OCI-LY7 (cell line): Measurements from ENCODE around the gene ZNFX1. TPM values are rescaled to one million over a fixed set of nuclear protein-coding genes. Genes with fewer than 3 reads are reported as not detected.

Experiments used
- BruUV-seq: library from RNA; stranded (reverse); fragments of 400-500 nt; replicated peaks from 2 replicates; lab custom pipeline; 2021; lab: Mats Ljungman, UMichigan
- CTCF ChIA-PET: fragments of 300-600 bp; sonication (Branson Sonifier 250); formaldehyde crosslinking; loops from one replicate; lab custom pipeline; 2022; ENCODE audit warnings: antibody characterized with exemption; ENCODE audit not compliant: unreplicated experiment; lab: Charles Lee
- POLR2A ChIA-PET: fragments of 300-600 bp; sonication (Branson Sonifier 250); formaldehyde crosslinking; loops from one replicate; lab custom pipeline; 2022; ENCODE audit warnings: antibody characterized with exemption; lab: Charles Lee
- DNase-seq: peaks from one replicate; pipeline ENCODE4 v3.0.0-alpha.2; 2015; ENCODE audit warnings: low spot score
- H2AFZ ChIP-seq: fragments of 200-600 bp; sonication (generic), shearing (Covaris generic); 2 replicates; pipeline ENCODE4 v1.6.1; 2014; ENCODE audit warnings: mild to moderate bottlenecking, antibody characterized with exemption, low read length, moderate library complexity
- H3K27ac ChIP-seq: fragments of 200-600 bp; sonication (generic); 2 replicates; pipeline ENCODE4 v1.5.1; 2014; ENCODE audit warnings: mixed run types, low read depth, mild to moderate bottlenecking, moderate library complexity, low read length, inconsistent platforms; ENCODE audit not compliant: poor library complexity, severe bottlenecking
- H3K36me3 ChIP-seq: fragments of 200-600 bp; sonication (generic); 2 replicates; pipeline ENCODE4 v1.6.1; 2014; ENCODE audit warnings: mild to moderate bottlenecking, antibody characterized with exemption, low read length, moderate library complexity, mixed read lengths; ENCODE audit not compliant: insufficient read depth
- H3K4me1 ChIP-seq: fragments of 200-600 bp; sonication (generic); 2 replicates; pipeline ENCODE4 v1.5.1; 2014; ENCODE audit warnings: mild to moderate bottlenecking, low read length; ENCODE audit not compliant: insufficient read depth, poor library complexity, severe bottlenecking
- H3K4me2 ChIP-seq: fragments of 200-600 bp; sonication (generic); 2 replicates; pipeline ENCODE4 v1.6.1; 2014; ENCODE audit warnings: mild to moderate bottlenecking, low read length
- H3K4me3 ChIP-seq: fragments of 200-600 bp; sonication (generic); 2 replicates; pipeline ENCODE4 v1.5.1; 2014; ENCODE audit warnings: mild to moderate bottlenecking, low read depth, low read length; ENCODE audit not compliant: poor library complexity, severe bottlenecking
- H3K79me2 ChIP-seq: fragments of 200-600 bp; sonication (generic); 2 replicates; pipeline ENCODE4 v1.6.1; 2016; ENCODE audit warnings: low read depth, mild to moderate bottlenecking, low read length, moderate library complexity, mixed read lengths; ENCODE audit not compliant: insufficient read depth
- H3K9me2 ChIP-seq: fragments of 200-600 bp; sonication (generic); 2 replicates; pipeline ENCODE4 v1.6.1; 2016; ENCODE audit warnings: mild to moderate bottlenecking, low read length, mixed read lengths; ENCODE audit not compliant: insufficient read depth
- H3K9me3 ChIP-seq: fragments of 200-600 bp; sonication (generic); 2 replicates; pipeline ENCODE4 v1.6.1; 2014; ENCODE audit warnings: mild to moderate bottlenecking, mixed run types, low read length, mixed read lengths
- H4K20me1 ChIP-seq: fragments of 200-600 bp; sonication (generic); 2 replicates; pipeline ENCODE4 v1.6.1; 2014; ENCODE audit warnings: mild to moderate bottlenecking, antibody characterized with exemption, low read length, moderate library complexity, mixed read lengths; ENCODE audit not compliant: insufficient read depth
- EZH2phosphoT487 ChIP-seq: fragments of 200-600 bp; sonication (generic); IDR thresholded peaks from 2 replicates; pipeline ENCODE4 v1.6.1; 2018; ENCODE audit warnings: low read depth, borderline replicate concordance, mild to moderate bottlenecking, mixed run types, antibody characterized with exemption, low read length, moderate library complexity, mixed read lengths
- intact Hi-C: fragments of 100-400 bp; cut with micrococcal nuclease; formaldehyde crosslinking; loops from one replicate; pipeline ENCODE4 v1.10.0; 2022; ENCODE audit not compliant: unreplicated experiment
- total RNA-seq, 2 experiments: library from RNA; depleted of rRNA in 1 of 2; stranded (reverse); fragments of >200 nt in 1 of 2; shearing (Covaris generic) in 1 of 2; gene quantifications; 2 replicates each; pipeline ENCODE4 v1.2.3, GENCODE V29; 2014 to 2022
- TF ChIP-seq, protein P1 (sequence below): fragments of 200-600 bp; sonication (generic); conservative IDR thresholded peaks from 2 replicates; pipeline ENCODE4 v1.5.1; 2014; ENCODE audit warnings: mild to moderate bottlenecking, antibody characterized with exemption, low read length, moderate library complexity, mixed read lengths

The ZNFX1 gene
- total RNA-seq, 2 experiments from 2014 or later, result 15.1 to 17.6 TPM

DNA sequence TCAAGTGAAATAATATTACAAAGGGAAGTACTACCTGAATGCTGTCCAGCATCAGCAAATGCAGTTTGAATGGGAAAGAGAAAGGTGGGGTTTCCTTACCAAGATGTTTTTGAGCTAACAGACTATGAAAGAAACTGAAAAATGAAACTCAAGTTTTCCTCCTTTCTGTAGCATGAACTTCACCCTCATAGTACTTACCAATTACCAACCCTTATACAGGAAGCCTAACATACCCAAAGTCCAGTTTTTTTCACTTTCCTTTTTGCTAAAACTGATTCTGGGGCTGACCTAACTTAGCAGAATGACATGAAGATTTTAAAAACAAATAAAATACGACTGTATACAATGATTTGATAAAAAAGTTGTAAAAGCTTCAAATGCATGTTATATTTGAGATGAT lies 5.2 kb downstream of the ZNFX1 start:
- Histone ChIP-seq H2AFZ (no peak overlapping the region), H3K79me2 (peaks cover 78% of the 10 kb centered on the region), H3K4me3 (no peak overlapping the region), H3K4me2 (no peak overlapping the region), H3K36me3 (peaks cover 74% of the 10 kb centered on the region), H4K20me1 (0 out of 2 replicates have a peak, but pooled peaks cover 1% of the 10 kb centered on the region), H3K4me1 (peaks cover 34% of the 10 kb centered on the region), H3K27ac (no peak overlapping the region), H3K9me2 (no peaks in the 10 kb centered on the region), H3K9me3 (peaks cover 9% of the 10 kb centered on the region; the same call in 1 of the 2 replicates)
- TF ChIP-seq, protein P1, sequence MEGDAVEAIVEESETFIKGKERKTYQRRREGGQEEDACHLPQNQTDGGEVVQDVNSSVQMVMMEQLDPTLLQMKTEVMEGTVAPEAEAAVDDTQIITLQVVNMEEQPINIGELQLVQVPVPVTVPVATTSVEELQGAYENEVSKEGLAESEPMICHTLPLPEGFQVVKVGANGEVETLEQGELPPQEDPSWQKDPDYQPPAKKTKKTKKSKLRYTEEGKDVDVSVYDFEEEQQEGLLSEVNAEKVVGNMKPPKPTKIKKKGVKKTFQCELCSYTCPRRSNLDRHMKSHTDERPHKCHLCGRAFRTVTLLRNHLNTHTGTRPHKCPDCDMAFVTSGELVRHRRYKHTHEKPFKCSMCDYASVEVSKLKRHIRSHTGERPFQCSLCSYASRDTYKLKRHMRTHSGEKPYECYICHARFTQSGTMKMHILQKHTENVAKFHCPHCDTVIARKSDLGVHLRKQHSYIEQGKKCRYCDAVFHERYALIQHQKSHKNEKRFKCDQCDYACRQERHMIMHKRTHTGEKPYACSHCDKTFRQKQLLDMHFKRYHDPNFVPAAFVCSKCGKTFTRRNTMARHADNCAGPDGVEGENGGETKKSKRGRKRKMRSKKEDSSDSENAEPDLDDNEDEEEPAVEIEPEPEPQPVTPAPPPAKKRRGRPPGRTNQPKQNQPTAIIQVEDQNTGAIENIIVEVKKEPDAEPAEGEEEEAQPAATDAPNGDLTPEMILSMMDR, result no peak
- no peak for TF ChIP-seq EZH2phosphoT487
- DNase-seq, result no peak
- ChIA-PET CTCF (no interaction called here), POLR2A (no interaction called here)
- intact Hi-C loops, result loop anchor here (10.0 kb wide), 1 partner anchor 842 kb away; the partner anchor contains the start of gene UBE2V1
- no TSS peak for BruUV-seq

DNA sequence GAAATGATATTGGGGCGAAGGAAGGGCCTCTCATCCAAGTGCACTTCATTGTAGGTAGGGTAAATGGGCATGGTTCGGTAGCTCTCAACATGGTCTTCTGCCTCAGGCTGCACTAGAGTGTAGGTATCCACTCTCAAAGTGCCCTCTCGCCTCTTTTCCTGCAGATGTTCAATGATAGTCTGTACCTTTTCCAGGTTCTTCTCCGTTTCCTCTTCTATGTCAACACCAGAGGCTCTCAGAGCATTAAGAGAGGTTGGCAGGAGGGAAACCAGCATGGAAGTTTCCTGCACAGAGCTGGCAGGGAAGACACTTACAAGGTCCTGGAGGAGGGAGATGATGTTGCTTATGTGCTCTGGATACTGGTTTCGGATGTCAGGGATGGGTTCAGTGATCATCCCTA lies 7.1 kb downstream of the ZNFX1 start:
- POLR2A ChIA-PET, result interaction anchor here (0.6 to 0.7 kb wide), 3 partner anchors 65 to 317 kb away, joined by 3 read pairs; no protein-coding TSS in a partner anchor
- peak overlapping the region; percentile 22; the same call in 1 of the 2 replicates for H3K4me2 ChIP-seq
- BruUV-seq, result no TSS peak
- peaks cover 42% of the 10 kb centered on the region for H3K4me1 ChIP-seq
- no peak overlapping the region for H3K4me3 ChIP-seq
- CTCF ChIA-PET, result no interaction called here
- no peak overlapping the region for H3K27ac ChIP-seq
- H3K9me2 ChIP-seq, result no peaks in the 10 kb centered on the region
- no peak overlapping the region for H2AFZ ChIP-seq
- H4K20me1 ChIP-seq, result 0 out of 2 replicates have a peak, but pooled peaks cover 8% of the 10 kb centered on the region
- peaks cover 90% of the 10 kb centered on the region for H3K36me3 ChIP-seq
- H3K9me3 ChIP-seq, result peaks cover 9% of the 10 kb centered on the region; the same call in 1 of the 2 replicates
- intact Hi-C loops, result loop anchor here (10.0 kb wide), 1 partner anchor 844 kb away; the partner anchor contains the start of gene UBE2V1
- H3K79me2 ChIP-seq, result peaks cover 78% of the 10 kb centered on the region
- TF ChIP-seq EZH2phosphoT487, result no peak
- TF ChIP-seq, protein P1, result no peak
- DNase-seq, result no peak

DNA sequence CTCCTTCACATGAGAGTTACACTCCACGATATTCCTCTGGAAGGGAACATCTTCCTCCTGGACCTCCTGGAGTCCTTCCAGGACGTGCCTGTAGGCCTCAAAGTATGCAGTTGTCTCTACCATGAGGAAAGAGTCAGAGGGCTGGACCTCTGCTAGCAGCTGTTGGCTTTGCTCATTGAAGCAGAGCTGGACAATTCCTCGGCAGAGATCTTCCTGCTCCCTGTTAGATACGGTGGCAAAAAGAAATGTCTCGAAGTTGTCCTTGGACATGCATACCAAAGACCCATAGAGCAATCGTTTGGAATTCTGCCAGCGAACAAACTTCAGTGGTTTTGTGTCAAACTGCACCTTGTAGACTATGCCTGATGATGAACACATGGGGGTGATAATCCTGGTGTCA lies 7.7 kb downstream of the ZNFX1 start:
- POLR2A ChIA-PET, result interaction anchor here (0.6 kb wide), 1 partner anchor 214 kb away, joined by 3 read pairs; no protein-coding TSS in a partner anchor
- Histone ChIP-seq H3K9me3 (peaks cover 9% of the 10 kb centered on the region; the same call in 1 of the 2 replicates), H2AFZ (no peak overlapping the region), H3K4me1 (peaks cover 37% of the 10 kb centered on the region), H3K4me2 (peak overlapping the region; percentile 22; the same call in 1 of the 2 replicates), H3K27ac (no peak overlapping the region), H4K20me1 (0 out of 2 replicates have a peak, but pooled peaks cover 8% of the 10 kb centered on the region), H3K4me3 (peak overlapping the region; percentile 15), H3K36me3 (peaks cover 90% of the 10 kb centered on the region), H3K79me2 (peaks cover 78% of the 10 kb centered on the region), H3K9me2 (no peaks in the 10 kb centered on the region)
- no peak for DNase-seq
- CTCF ChIA-PET, result no interaction called here
- TF ChIP-seq, protein P1, result no peak
- TF ChIP-seq EZH2phosphoT487, result no peak
- BruUV-seq, result no TSS peak
- intact Hi-C loops, result loop anchor here (10.0 kb wide), 1 partner anchor 845 kb away; the partner anchor contains the start of gene UBE2V1
